PC-3 (cell line): ENCODE measurements around the gene MAGEB2. TPM values are rescaled to one million over a fixed set of nuclear protein-coding genes. Genes with fewer than 3 reads are reported as not detected.

Source experiments
- total RNA-seq: library from RNA; depleted of rRNA; stranded (reverse); fragments of >200 nt; gene quantifications from 2 replicates; pipeline ENCODE4 v1.2.3, GENCODE V29; 2014; rRNA removed

Gene MAGEB2
- total RNA-seq, 1 experiment from 2014 or later = not detected

Other genes starting within 250 kb of the MAGEB2 start
- gene MAGEB3, start 15.1 kb downstream of the MAGEB2 start, total RNA-seq = not detected in 2 replicates
- gene MAGEB4, start 26.4 kb downstream of the MAGEB2 start, total RNA-seq = not detected in 2 replicates
- not detected in 2 replicates for gene MAGEB1, start 31.6 kb downstream of the MAGEB2 start, total RNA-seq
- not detected in 2 replicates for gene NR0B1, start 93.8 kb downstream of the MAGEB2 start, total RNA-seq